Endothelial cell of umbilical vein (primary cell): ENCODE results near the gene STPG4.

Experiments
- CTCF ChIP-seq, 2 donors: IDR thresholded peaks; 1 replicate in 1 of 2; 2 replicates in 1 of 2; pipeline ENCODE4 v1.5.1; 2011; ENCODE audit warnings: low read length in 2 of 2, mild to moderate bottlenecking in 2 of 2, moderate library complexity in 2 of 2, control low read depth in 1 of 2, inconsistent platforms in 1 of 2, low read depth in 1 of 2; ENCODE audit not compliant: insufficient read depth in 1 of 2; ENCODE audit errors: extremely low read depth in 1 of 2
- EZH2 ChIP-seq: IDR thresholded peaks from 2 replicates; pipeline ENCODE4 v1.6.1; 2012; ENCODE audit warnings: borderline replicate concordance, low read depth, mild to moderate bottlenecking, moderate library complexity, low read length, inconsistent platforms; ENCODE audit not compliant: severe bottlenecking
- FOS ChIP-seq: IDR thresholded peaks from 2 replicates; pipeline ENCODE4 v1.6.1; 2011; ENCODE audit warnings: mild to moderate bottlenecking, low read length, moderate library complexity, borderline replicate concordance; ENCODE audit not compliant: insufficient read depth
- GATA2 ChIP-seq: IDR thresholded peaks from 2 replicates; pipeline ENCODE4 v1.7.0; 2011; ENCODE audit warnings: low read depth, mild to moderate bottlenecking, moderate library complexity, mixed read lengths, low read length; ENCODE audit not compliant: insufficient read length, insufficient read depth
- JUN ChIP-seq: IDR thresholded peaks from 2 replicates; pipeline ENCODE4 v1.6.1; 2011; ENCODE audit warnings: borderline replicate concordance, low read depth; ENCODE audit not compliant: insufficient read length, insufficient read depth
- MAX ChIP-seq: IDR thresholded peaks from 2 replicates; pipeline ENCODE4 v1.6.1; 2011; ENCODE audit not compliant: insufficient read depth, insufficient read length
- MYC ChIP-seq: IDR thresholded peaks from one replicate; pipeline ENCODE4 v1.6.1; 2011; ENCODE audit warnings: mild to moderate bottlenecking, low read depth, low read length
- POLR2A ChIP-seq: IDR thresholded peaks from 2 replicates; pipeline ENCODE4 v1.6.1; 2012; ENCODE audit warnings: low read depth, mild to moderate bottlenecking, control low read depth, low read length
- POLR2AphosphoS5 ChIP-seq: IDR thresholded peaks from 2 replicates; pipeline ENCODE4 v1.6.1; 2012; ENCODE audit warnings: low read depth, mild to moderate bottlenecking, control low read depth, low read length, moderate library complexity; ENCODE audit not compliant: insufficient read depth

GRCh38 chr2:47118581-47118980 is 36.5 kb downstream of the STPG4 start:
- TF ChIP-seq CTCF (IDR thresholded peaks at IDR 0.05; ENCODE audit: extremely low read depth in 1 of 2, insufficient read depth in 1 of 2, low read depth in 1 of 2, low read length in 2 of 2) (no peak), POLR2AphosphoS5 (no peak), POLR2A (no peak), EZH2 (no peak), JUN (no peak), MYC (no peak), GATA2 (no peak), MAX (no peak), FOS (no peak)
